Activated CD4-positive, alpha-beta memory T cell treated with anti-CD3 and anti-CD28 coated beads, Interleukin-2, amount 10 ng/mL, durations not matched to agents 7 days and 5 days (primary cell): ENCODE data around the gene GPR176. TPM values are rescaled to one million over a fixed set of nuclear protein-coding genes. Genes with fewer than 3 reads are reported as not detected.

Source experiments
- CTCF ChIA-PET: fragments of 350-600 bp; sonication (Branson Sonifier 250); formaldehyde crosslinking; loops from one replicate; lab custom pipeline; 2021; ENCODE audit warnings: antibody characterized with exemption, inconsistent platforms; lab: Charles Lee
- POLR2A ChIA-PET: fragments of 350-600 bp; sonication (Branson Sonifier 250); formaldehyde crosslinking; loops from one replicate; lab custom pipeline; 2021; ENCODE audit warnings: antibody characterized with exemption; lab: Charles Lee
- DNase-seq: peaks from one replicate; pipeline ENCODE4 v3.0.0-alpha.2; 2020
- H3K27ac Mint-ChIP-seq: one replicate; pipeline ENCODE4 v1.8.0; 2021; ENCODE audit warnings: mild to moderate bottlenecking, mixed read lengths
- H3K27me3 Mint-ChIP-seq: one replicate; pipeline ENCODE4 v1.8.0; 2021; ENCODE audit warnings: mixed read lengths
- H3K36me3 Mint-ChIP-seq: one replicate; pipeline ENCODE4 v1.8.0; 2021; ENCODE audit warnings: low read depth, mixed read lengths
- H3K4me1 Mint-ChIP-seq: one replicate; pipeline ENCODE4 v1.8.0; 2021; ENCODE audit warnings: mixed read lengths
- H3K4me3 Mint-ChIP-seq: one replicate; pipeline ENCODE4 v1.8.0; 2021; ENCODE audit warnings: mild to moderate bottlenecking, mixed read lengths
- H3K9me3 Mint-ChIP-seq: one replicate; pipeline ENCODE4 v1.8.0; 2021; ENCODE audit warnings: mixed read lengths
- total RNA-seq, 2 experiments: library from RNA; stranded (reverse); gene quantifications; one replicate each; pipeline ENCODE4 v1.2.3, GENCODE V29; 2021

GPR176 gene
- total RNA-seq, 2 experiments from 2014 or later = 0.08 to 0.13 TPM

GRCh38 chr15:39781967-39782302 is 138.1 kb downstream of the GPR176 start:
- ChIA-PET CTCF (interaction anchor here (0.8 to 1.6 kb wide), 3 partner anchors 9 to 493 kb away, joined by 3 to 6 read pairs (median 5); no protein-coding TSS in a partner anchor), POLR2A (interaction anchor here (0.6 to 1.9 kb wide), 7 partner anchors 15 to 258 kb away, joined by 3 to 18 read pairs (median 3); partner anchors contain the start of gene EIF2AK4)
- no peak for DNase-seq
- Mint-ChIP-seq H3K4me1 (peaks cover 50% of the 10 kb centered on the region), H3K36me3 (peaks cover 3% of the 10 kb centered on the region), H3K4me3 (peak overlapping the region; percentile 88), H3K27ac (peak overlapping the region; percentile 89), H3K9me3 (no peaks in the 10 kb centered on the region), H3K27me3 (peaks cover 7% of the 10 kb centered on the region)

- Mint-ChIP-seq H3K27ac (no peak overlapping the region), H3K4me1 (peaks cover 46% of the 10 kb centered on the region), H3K9me3 (no peaks in the 10 kb centered on the region), H3K4me3 (peak overlapping the region; percentile 24), H3K36me3 (peaks cover 3% of the 10 kb centered on the region), H3K27me3 (peaks cover 7% of the 10 kb centered on the region)
- ChIA-PET POLR2A (interaction anchor here (1.1 kb wide), 2 partner anchors 16 to 154 kb away, joined by 3 read pairs; no protein-coding TSS in a partner anchor), CTCF (no interaction called here)
- DNase-seq = no peak
Measured at GRCh38 chr15:39781147-39781966, 138.7 kb downstream of the GPR176 start.

GRCh38 chr15:39778021-39778420 is 142.0 kb downstream of the GPR176 start:
- ChIA-PET POLR2A (no interaction called here), CTCF (no interaction called here)
- H3K9me3 Mint-ChIP-seq = no peaks in the 10 kb centered on the region
- no peak for DNase-seq
- H3K4me1 Mint-ChIP-seq = peaks cover 35% of the 10 kb centered on the region
- peaks cover 7% of the 10 kb centered on the region for H3K27me3 Mint-ChIP-seq
- no peak overlapping the region for H3K27ac Mint-ChIP-seq
- H3K36me3 Mint-ChIP-seq = peaks cover 4% of the 10 kb centered on the region
- no peak overlapping the region for H3K4me3 Mint-ChIP-seq

GRCh38 chr15:39777496-39777895 is 142.6 kb downstream of the GPR176 start:
- Mint-ChIP-seq H3K9me3 (no peaks in the 10 kb centered on the region), H3K27me3 (peaks cover 7% of the 10 kb centered on the region), H3K27ac (no peak overlapping the region), H3K4me1 (peaks cover 35% of the 10 kb centered on the region), H3K36me3 (peaks cover 4% of the 10 kb centered on the region), H3K4me3 (no peak overlapping the region)
- ChIA-PET CTCF (no interaction called here), POLR2A (no interaction called here)
- DNase-seq = no peak

- Mint-ChIP-seq H3K9me3 (no peaks in the 10 kb centered on the region), H3K4me1 (peaks cover 27% of the 10 kb centered on the region), H3K36me3 (peaks cover 4% of the 10 kb centered on the region), H3K27me3 (peaks cover 7% of the 10 kb centered on the region), H3K27ac (no peak overlapping the region), H3K4me3 (no peak overlapping the region)
- ChIA-PET POLR2A (no interaction called here), CTCF (no interaction called here)
- DNase-seq = no peak
Measured at GRCh38 chr15:39776068-39776467, 144.0 kb downstream of the GPR176 start.

GRCh38 chr15:39774688-39775267 is 145.3 kb downstream of the GPR176 start:
- CTCF ChIA-PET = interaction anchor here (0.7 to 1.1 kb wide), 8 partner anchors 10 to 194 kb away, joined by 3 to 5 read pairs (median 4); partner anchors contain the start of gene THBS1
- Mint-ChIP-seq H3K36me3 (peaks cover 4% of the 10 kb centered on the region), H3K27ac (peak overlapping the region; percentile 57), H3K4me3 (no peak overlapping the region), H3K4me1 (peaks cover 24% of the 10 kb centered on the region), H3K9me3 (no peaks in the 10 kb centered on the region), H3K27me3 (peaks cover 7% of the 10 kb centered on the region)
- DNase-seq = peak; percentile 75
- POLR2A ChIA-PET = interaction anchor here (0.7 to 1.6 kb wide), 5 partner anchors 8 to 195 kb away, joined by 3 to 11 read pairs (median 3); partner anchors contain the start of gene FSIP1

- no peak for DNase-seq
- H3K36me3 Mint-ChIP-seq = peaks cover 4% of the 10 kb centered on the region
- CTCF ChIA-PET = no interaction called here
- no peak overlapping the region for H3K4me3 Mint-ChIP-seq
- POLR2A ChIA-PET = no interaction called here
- H3K27me3 Mint-ChIP-seq = no peaks in the 10 kb centered on the region
- peaks cover 21% of the 10 kb centered on the region for H3K4me1 Mint-ChIP-seq
- no peak overlapping the region for H3K27ac Mint-ChIP-seq
- H3K9me3 Mint-ChIP-seq = no peaks in the 10 kb centered on the region
Measured at GRCh38 chr15:39770748-39771689, 149.0 kb downstream of the GPR176 start.

- H3K27me3 Mint-ChIP-seq = peaks cover 2% of the 10 kb centered on the region
Measured at GRCh38 chr15:39767921-39768320, 152.1 kb downstream of the GPR176 start.

GRCh38 chr15:39761006-39761405 is 159.1 kb downstream of the GPR176 start:
- ChIA-PET CTCF (no interaction called here), POLR2A (no interaction called here)
- DNase-seq = no peak
- no peaks in the 10 kb centered on the region for H3K4me1 Mint-ChIP-seq
- no peak overlapping the region for H3K27ac Mint-ChIP-seq
- no peaks in the 10 kb centered on the region for H3K9me3 Mint-ChIP-seq
- H3K27me3 Mint-ChIP-seq = peaks cover 18% of the 10 kb centered on the region
- no peak overlapping the region for H3K4me3 Mint-ChIP-seq
- no peaks in the 10 kb centered on the region for H3K36me3 Mint-ChIP-seq

More at GRCh38 chr15:39767921-39768320, 152.1 kb downstream of the GPR176 start:
- ChIA-PET CTCF (interaction anchor here (1.5 to 5.2 kb wide), 2 partner anchors 10 to 13 kb away, joined by 3 to 20 read pairs; no protein-coding TSS in a partner anchor), POLR2A (no interaction called here)
- no peak for DNase-seq
- Mint-ChIP-seq H3K4me1 (peaks cover 3% of the 10 kb centered on the region), H3K36me3 (no peaks in the 10 kb centered on the region), H3K4me3 (no peak overlapping the region), H3K9me3 (no peaks in the 10 kb centered on the region), H3K27ac (no peak overlapping the region)

- DNase-seq = no peak
- peaks cover 30% of the 10 kb centered on the region for H3K27me3 Mint-ChIP-seq
Measured at GRCh38 chr15:39756806-39757522, 163.1 kb downstream of the GPR176 start.

GRCh38 chr15:39752991-39753390 is 167.1 kb downstream of the GPR176 start:
- Mint-ChIP-seq H3K36me3 (no peaks in the 10 kb centered on the region), H3K4me1 (no peaks in the 10 kb centered on the region), H3K27ac (no peak overlapping the region), H3K9me3 (no peaks in the 10 kb centered on the region), H3K27me3 (peaks cover 46% of the 10 kb centered on the region), H3K4me3 (no peak overlapping the region)
- no peak for DNase-seq
- CTCF ChIA-PET = no interaction called here
- POLR2A ChIA-PET = no interaction called here

More at GRCh38 chr15:39756806-39757522, 163.1 kb downstream of the GPR176 start:
- Mint-ChIP-seq H3K36me3 (no peaks in the 10 kb centered on the region), H3K9me3 (no peaks in the 10 kb centered on the region), H3K4me1 (no peaks in the 10 kb centered on the region), H3K27ac (no peak overlapping the region), H3K4me3 (no peak overlapping the region)
- CTCF ChIA-PET = interaction anchor here (0.5 to 4.7 kb wide), 45 partner anchors 10 to 1316 kb away, joined by 3 to 75 read pairs (median 4); partner anchors contain the start of genes FSIP1 and THBS1
- POLR2A ChIA-PET = interaction anchor here (0.9 to 1.8 kb wide), 5 partner anchors 17 to 177 kb away, joined by 3 to 5 read pairs (median 3); no protein-coding TSS in a partner anchor

- no peaks in the 10 kb centered on the region for H3K4me1 Mint-ChIP-seq
- H3K36me3 Mint-ChIP-seq = no peaks in the 10 kb centered on the region
- H3K4me3 Mint-ChIP-seq = no peak overlapping the region
- H3K9me3 Mint-ChIP-seq = no peaks in the 10 kb centered on the region
- DNase-seq = no peak
- ChIA-PET CTCF (no interaction called here), POLR2A (no interaction called here)
- no peak overlapping the region for H3K27ac Mint-ChIP-seq
- peaks cover 43% of the 10 kb centered on the region for H3K27me3 Mint-ChIP-seq
Measured at GRCh38 chr15:39752246-39752645, 167.8 kb downstream of the GPR176 start.
